HG02642 (cell line): ENCODE measurements around the gene PAX5.

Experiments used
- ATAC-seq: cut with Tn5 transposase; IDR thresholded peaks from one replicate; pipeline ENCODE4 v1.9.1; 2021; ENCODE audit warnings: mild to moderate bottlenecking; ENCODE audit not compliant: unreplicated experiment, poor library complexity

PAX5 gene

GRCh38 chr9:36823934-36824333 lies 210.1 kb downstream of the PAX5 start:
- ATAC-seq: no peak

GRCh38 chr9:36823466-36823865 lies 210.6 kb downstream of the PAX5 start:
- no peak for ATAC-seq

- ATAC-seq: no peak
Observed at GRCh38 chr9:36822201-36822600, 211.9 kb downstream of the PAX5 start.

- no peak for ATAC-seq
Observed at GRCh38 chr9:36820392-36820861, 213.6 kb downstream of the PAX5 start.

DNA sequence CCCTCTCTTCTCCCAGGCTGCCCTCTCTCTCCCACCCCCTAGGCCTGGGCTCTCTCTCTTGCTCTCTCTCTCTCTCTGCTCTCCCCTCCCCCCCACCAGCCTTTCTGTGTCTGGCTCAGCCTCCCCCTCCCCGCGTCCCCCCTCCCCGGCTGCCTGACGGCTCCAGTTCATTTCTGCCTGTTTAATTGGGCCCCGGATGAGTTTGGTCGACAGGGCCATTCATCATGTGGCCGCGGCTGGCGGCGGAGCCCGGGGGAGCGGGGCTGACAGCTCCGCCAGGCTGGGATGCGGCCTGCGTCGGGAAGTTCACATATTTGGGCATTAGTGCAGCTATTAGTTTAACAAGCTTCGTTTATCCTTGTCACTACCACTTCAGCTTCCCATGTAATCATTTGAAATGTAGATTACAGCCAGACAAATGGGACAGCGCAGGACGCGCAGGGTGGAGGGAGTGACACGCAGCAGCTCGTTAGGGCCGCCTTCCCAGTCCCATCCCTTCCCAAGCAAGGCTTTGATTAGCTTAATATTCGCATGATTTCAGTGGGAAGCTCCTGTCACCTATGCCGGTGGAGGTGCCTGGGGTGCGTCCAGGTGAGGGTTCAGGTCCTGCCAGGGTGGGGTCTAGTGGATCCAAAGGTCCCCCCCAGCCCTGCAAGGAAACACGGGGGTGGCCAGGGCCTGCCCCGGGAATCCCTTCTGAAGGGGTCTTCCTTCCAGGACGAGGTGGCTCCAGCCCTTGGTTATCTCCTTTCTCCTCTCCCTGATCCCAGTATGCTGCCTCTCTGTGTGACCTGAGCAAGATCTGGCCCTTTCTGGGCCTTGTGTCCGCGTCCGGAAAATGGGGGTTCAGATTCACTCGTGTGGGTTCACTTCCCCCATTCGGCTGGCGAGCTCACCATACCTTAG lies 214.8 kb downstream of the PAX5 start:
- no peak for ATAC-seq

DNA sequence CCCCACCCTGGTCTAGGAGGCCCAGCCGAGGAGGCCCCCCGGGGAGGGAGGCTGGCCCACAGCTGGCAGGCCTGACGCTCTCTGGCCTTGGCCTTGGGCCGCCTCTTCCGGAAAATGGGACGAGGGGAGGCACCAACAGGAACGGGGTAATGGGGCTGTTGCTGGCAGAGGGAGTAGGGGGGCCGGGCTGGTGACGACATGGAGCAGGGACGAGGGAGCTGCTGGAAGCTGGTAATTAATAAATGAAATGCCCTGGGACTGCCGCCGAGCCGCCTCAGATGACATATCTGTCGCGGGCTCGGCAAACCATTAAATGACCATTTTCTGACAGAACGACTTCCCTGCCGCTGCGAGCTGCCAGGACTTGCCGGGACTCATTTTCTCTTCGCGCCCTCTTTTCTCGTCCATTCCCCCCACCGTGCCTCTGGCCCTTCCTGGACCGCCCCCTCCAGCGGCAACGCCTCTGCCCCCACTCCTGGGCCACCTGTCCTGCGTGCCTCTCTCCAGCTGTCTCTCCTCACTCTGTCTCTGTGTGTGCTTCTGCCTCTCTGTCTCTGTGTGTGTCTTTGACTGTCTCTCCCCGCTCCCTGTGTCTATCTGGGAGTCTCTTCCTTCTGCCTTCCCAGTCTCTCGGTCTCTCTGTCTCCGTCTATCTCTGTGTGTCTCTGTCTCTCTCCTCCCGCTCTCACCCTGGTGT lies 215.7 kb downstream of the PAX5 start:
- ATAC-seq: no peak

- ATAC-seq: no peak
Observed at GRCh38 chr9:36817160-36817834, 216.8 kb downstream of the PAX5 start.

- no peak for ATAC-seq
Observed at GRCh38 chr9:36816371-36816770, 217.7 kb downstream of the PAX5 start.

GRCh38 chr9:36815566-36816348 lies 218.3 kb downstream of the PAX5 start:
- ATAC-seq: no peak

DNA sequence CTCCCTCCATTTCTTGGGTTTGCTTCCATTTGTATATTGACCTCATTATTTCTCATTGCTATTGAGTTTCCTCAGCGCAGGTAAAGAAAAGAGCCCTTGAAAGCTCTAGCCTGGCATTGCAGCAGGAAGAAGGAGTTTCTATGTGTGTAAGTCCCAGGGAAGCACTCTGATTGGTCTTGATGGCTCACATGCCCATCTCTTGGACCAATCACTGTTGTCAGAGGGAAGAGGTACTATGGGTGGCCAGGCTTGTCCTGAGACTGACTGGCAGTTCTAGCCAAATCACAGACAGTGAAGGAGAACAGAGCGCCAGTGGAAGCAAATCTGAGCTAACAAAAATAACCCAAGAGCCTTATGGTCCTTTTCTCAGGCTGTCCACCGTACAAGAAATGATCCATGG lies 219.0 kb downstream of the PAX5 start:
- ATAC-seq: no peak

DNA sequence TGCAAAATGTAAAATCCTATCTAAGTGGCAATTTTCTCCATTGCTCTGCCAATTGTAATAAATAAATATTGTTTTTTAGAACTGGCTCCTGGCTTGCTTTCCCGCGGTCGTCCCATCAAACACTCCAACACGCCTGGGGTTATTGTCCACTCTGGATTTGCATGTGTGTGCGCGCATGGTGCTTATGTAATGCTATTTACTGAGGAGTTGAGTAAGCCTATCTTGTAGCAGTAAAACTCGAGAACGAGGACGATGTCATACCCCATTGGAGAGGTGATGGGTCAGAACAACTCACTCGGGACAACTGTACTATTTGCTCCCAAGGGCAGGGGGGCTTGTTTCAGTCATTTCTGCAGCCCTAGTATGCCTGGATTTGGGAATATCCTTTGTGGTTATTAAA lies 220.9 kb downstream of the PAX5 start:
- ATAC-seq: no peak

GRCh38 chr9:36812556-36812955 lies 221.5 kb downstream of the PAX5 start:
- no peak for ATAC-seq

DNA sequence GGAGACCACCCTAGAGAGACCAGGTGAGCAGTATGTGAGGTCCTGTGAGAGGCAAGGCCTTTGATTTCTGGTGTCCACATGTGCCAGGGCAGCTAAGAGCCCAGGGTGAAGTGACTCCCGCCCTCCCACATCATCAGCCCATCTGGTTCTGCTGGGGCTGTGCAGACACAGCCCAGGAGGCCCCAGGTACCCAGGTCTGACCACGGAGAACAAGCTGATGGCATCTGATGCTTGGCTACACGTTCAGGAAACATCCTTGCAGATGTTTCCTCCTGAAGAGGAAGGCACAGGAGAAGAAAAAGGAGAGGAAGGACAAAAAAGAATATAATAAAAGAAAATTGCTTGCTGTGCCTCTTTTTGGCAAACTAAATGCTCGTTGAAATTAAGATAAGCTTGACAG lies 225.8 kb downstream of the PAX5 start:
- no peak for ATAC-seq

GRCh38 chr9:36803961-36804360 lies 230.1 kb downstream of the PAX5 start:
- ATAC-seq: no peak

DNA sequence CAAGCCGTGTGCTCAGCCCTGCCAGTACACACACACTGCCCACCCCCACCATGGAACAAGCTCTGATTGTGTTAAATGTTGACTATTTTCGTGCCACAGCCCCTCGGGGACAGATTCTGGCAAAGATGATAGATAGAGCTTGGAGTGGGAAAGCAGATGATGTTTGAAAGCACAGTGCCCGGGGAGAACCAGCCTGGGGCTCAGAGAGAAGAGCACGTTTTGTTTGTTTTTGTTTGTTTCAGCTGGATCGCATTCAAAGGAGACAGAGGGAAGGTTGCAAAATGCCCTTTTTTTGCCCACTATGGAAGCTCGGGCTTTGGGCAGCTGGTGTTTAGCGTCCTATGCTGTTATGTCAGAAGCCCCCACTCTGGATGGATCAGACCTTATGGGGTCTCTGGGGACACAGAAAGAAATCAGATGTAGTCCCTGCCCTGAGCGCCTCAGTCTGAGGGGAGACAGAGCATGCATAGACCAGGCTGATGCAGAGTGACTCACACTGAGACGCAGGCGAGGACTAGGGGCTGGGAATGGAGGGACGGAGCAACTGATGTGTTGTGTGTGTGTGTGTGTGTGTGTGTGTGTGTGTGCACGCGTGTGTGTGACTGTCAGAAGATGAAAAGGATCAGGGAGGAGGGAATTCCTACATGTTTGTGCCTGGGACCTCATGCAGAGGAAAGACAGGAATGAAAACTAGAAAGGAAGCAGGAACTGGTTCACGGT lies 231.7 kb downstream of the PAX5 start:
- ATAC-seq: no peak

- ATAC-seq: no peak
Observed at GRCh38 chr9:36800455-36800854, 233.6 kb downstream of the PAX5 start.

GRCh38 chr9:36798350-36799065 lies 235.6 kb downstream of the PAX5 start:
- no peak for ATAC-seq

GRCh38 chr9:36797471-36798220 lies 236.4 kb downstream of the PAX5 start:
- ATAC-seq: no peak
